ENCODE data around the gene LONP2.
"Not testable (repeated sequence)": the region's sequence is repeated elsewhere in the genome, so short reads cannot be mapped to it uniquely, and the experiment has no call there.

LONP2 gene

GRCh38 chr16:48402547-48402946 is 158.4 kb downstream of the LONP2 start:
- DNase-seq = not testable (repeated sequence)

- DNase-seq = no peak
These were observed 161.1 kb downstream of the LONP2 start for GRCh38 chr16:48405153-48405552.

- no peak for DNase-seq
These were observed 161.8 kb downstream of the LONP2 start for GRCh38 chr16:48405907-48406306.

All from DMS 273 treated with DMSO at 0.1 percent for 48 hours (cell line).